Measurements from ENCODE around the gene NCR2. TPM values are rescaled to one million over a fixed set of nuclear protein-coding genes. Genes with fewer than 3 reads are reported as not detected.

NCR2 gene
- total RNA-seq, 1 donor from 2014 or later = not detected

- no peak for DNase-seq (ENCODE audit: low read depth in 2 of 2)
Measured at GRCh38 chr6:41327177-41327576, 8.2 kb upstream of the NCR2 start.

- no peak for DNase-seq (ENCODE audit: low read depth in 2 of 2)
Measured at GRCh38 chr6:41331401-41332150, 3.8 kb upstream of the NCR2 start.

GRCh38 chr6:41332241-41332640, 3.2 kb upstream of the NCR2 start:
- DNase-seq (ENCODE audit: low read depth in 2 of 2) = no peak

GRCh38 chr6:41332842-41333736, 2.3 kb upstream of the NCR2 start:
- DNase-seq (ENCODE audit: low read depth in 2 of 2) = no peak

GRCh38 chr6:41334482-41335040, 847 bp upstream of the NCR2 start:
- DNase-seq (ENCODE audit: low read depth in 2 of 2) = peak in 1 of 2 donors; percentile 51

GRCh38 chr6:41335943-41336342, 535 bp downstream of the NCR2 start:
- no peak for DNase-seq (ENCODE audit: low read depth in 2 of 2)

- peak in 1 of 2 donors; percentile 75 for DNase-seq (ENCODE audit: low read depth in 2 of 2)
Measured at GRCh38 chr6:41336824-41337223, 1.4 kb downstream of the NCR2 start.

- no peak for DNase-seq (ENCODE audit: low read depth in 2 of 2)
Measured at GRCh38 chr6:41337709-41338108, 2.3 kb downstream of the NCR2 start.

GRCh38 chr6:41338659-41339058, 3.3 kb downstream of the NCR2 start:
- DNase-seq (ENCODE audit: low read depth in 2 of 2) = no peak

- no peak for DNase-seq (ENCODE audit: low read depth in 2 of 2)
Measured at GRCh38 chr6:41341580-41341979, 6.2 kb downstream of the NCR2 start.

GRCh38 chr6:41342241-41342640, 6.8 kb downstream of the NCR2 start:
- no peak for DNase-seq (ENCODE audit: low read depth in 2 of 2)

- DNase-seq (ENCODE audit: low read depth in 2 of 2) = no peak
Measured at GRCh38 chr6:41343641-41344187, 8.3 kb downstream of the NCR2 start.

- no peak for DNase-seq (ENCODE audit: low read depth in 2 of 2)
Measured at GRCh38 chr6:41344876-41345275, 9.5 kb downstream of the NCR2 start.

- no peak for DNase-seq (ENCODE audit: low read depth in 2 of 2)
Measured at GRCh38 chr6:41345901-41346300, 10.5 kb downstream of the NCR2 start.

GRCh38 chr6:41346441-41346840, 11.0 kb downstream of the NCR2 start:
- DNase-seq (ENCODE audit: low read depth in 2 of 2) = peak; percentile 58 to 86

- no peak for DNase-seq (ENCODE audit: low read depth in 2 of 2)
Measured at GRCh38 chr6:41347378-41348050, 12.1 kb downstream of the NCR2 start.

GRCh38 chr6:41348934-41349333, 13.5 kb downstream of the NCR2 start:
- no peak for DNase-seq (ENCODE audit: low read depth in 2 of 2)

GRCh38 chr6:41352396-41352795, 17.0 kb downstream of the NCR2 start:
- no peak for DNase-seq (ENCODE audit: low read depth in 2 of 2)

- DNase-seq (ENCODE audit: low read depth in 2 of 2) = no peak
Measured at GRCh38 chr6:41352907-41353306, 17.5 kb downstream of the NCR2 start.

- no peak for DNase-seq (ENCODE audit: low read depth in 2 of 2)
Measured at GRCh38 chr6:41353333-41353732, 17.9 kb downstream of the NCR2 start.

- DNase-seq (ENCODE audit: low read depth in 2 of 2) = no peak
Measured at GRCh38 chr6:41355952-41356351, 20.5 kb downstream of the NCR2 start.

- DNase-seq (ENCODE audit: low read depth in 2 of 2) = no peak
Measured at GRCh38 chr6:41356825-41357224, 21.4 kb downstream of the NCR2 start.

All from lung microvascular endothelial cell (primary cell).